GM20431 (cell line): ENCODE measurements around the gene EFNA1.
"Not testable (repeated sequence)": the region's sequence is repeated elsewhere in the genome, so short reads cannot be mapped to it uniquely, and the experiment has no call there.

Experiments used
- in situ Hi-C: fragments of 300-500 bp; cut with MseI, MboI; formaldehyde crosslinking; loops from one replicate; pipeline ENCODE4 v1.15.0; 2020; ENCODE audit warnings: low sequenced_read_pairs; ENCODE audit not compliant: unreplicated experiment

EFNA1 gene

DNA sequence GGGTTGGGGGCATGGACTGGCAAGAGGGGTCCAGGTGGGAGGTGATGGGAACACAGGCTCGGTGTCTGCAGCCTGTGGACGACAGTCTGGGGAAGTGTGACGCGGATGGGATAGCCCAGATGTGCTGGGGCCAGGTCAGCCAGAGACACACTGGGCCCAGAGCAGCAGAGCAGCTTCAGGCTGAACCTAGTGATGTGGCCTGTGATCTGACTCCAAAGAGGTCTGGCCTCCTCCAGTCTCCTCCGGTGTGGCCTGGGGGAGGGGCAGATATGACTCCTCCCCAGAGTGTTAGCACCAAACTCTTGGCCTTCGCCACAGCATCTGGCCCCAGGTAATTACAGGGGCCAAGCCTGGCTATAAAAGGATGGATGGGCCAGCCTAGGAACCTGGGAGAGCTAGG, 35.5 kb upstream of the EFNA1 start:
- in situ Hi-C loops: no loop called here

DNA sequence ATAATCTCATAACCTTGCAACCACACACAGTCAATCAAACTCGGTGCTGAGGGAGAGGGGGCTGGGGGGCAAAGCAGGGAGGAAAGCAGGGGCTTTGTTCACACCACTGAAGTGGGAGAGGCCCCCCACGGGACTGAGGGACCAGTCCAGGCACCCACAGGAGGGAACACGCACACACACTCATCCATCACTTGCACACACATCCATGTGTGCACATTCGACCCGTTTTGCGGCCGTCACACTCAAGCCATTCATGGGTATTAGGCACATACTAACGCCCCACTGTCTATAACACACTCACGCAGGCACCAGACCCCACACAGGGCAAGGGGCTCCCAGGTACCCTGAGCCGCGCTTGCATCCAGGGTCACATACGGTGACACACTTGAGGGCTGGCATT, 35.0 kb upstream of the EFNA1 start:
- in situ Hi-C loops: no loop called here

DNA sequence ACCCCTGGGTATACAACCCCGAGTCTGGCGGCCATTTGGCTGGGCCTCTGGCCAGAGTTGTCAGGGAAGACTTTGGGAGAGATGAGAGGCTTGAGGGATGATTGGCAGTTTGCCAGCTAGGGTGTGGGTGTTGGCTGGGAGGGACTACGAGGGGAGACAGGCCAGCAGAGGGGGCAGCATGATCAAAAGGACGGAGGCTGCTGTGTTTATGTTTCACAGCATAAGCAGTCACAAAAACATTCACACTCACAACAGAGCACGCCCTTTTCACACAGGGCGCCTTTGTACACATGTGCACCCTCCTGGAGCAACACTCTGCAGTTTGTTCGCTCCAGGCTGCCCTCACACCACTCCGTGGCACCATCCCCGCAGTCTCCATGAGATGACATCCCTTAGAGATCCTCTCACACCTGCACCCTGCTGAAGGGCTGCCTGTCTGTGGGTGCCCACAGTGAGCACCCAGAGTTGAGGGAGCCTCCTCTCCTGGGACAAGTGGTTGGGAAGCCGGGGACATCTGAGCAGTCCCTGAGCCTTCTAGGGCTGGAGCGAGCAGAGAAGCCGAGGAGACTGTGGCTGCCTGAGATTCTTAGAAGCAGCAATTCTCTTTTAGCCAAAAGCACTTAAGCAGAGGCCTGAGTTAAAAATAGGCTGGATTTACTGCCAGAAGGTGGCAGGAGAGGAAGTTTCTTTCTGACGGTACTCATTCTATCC, 33.6 kb upstream of the EFNA1 start:
- in situ Hi-C loops: no loop called here

GRCh38 chr1:155094622-155094948, 33.1 kb upstream of the EFNA1 start:
- in situ Hi-C loops: no loop called here

- in situ Hi-C loops: loop anchor here (5.0 kb wide), 1 partner anchor 63 kb away; no protein-coding TSS in a partner anchor
These were observed 28.3 kb upstream of the EFNA1 start for GRCh38 chr1:155099331-155099730.

GRCh38 chr1:155103325-155103724, 24.4 kb upstream of the EFNA1 start:
- in situ Hi-C loops: no loop called here

DNA sequence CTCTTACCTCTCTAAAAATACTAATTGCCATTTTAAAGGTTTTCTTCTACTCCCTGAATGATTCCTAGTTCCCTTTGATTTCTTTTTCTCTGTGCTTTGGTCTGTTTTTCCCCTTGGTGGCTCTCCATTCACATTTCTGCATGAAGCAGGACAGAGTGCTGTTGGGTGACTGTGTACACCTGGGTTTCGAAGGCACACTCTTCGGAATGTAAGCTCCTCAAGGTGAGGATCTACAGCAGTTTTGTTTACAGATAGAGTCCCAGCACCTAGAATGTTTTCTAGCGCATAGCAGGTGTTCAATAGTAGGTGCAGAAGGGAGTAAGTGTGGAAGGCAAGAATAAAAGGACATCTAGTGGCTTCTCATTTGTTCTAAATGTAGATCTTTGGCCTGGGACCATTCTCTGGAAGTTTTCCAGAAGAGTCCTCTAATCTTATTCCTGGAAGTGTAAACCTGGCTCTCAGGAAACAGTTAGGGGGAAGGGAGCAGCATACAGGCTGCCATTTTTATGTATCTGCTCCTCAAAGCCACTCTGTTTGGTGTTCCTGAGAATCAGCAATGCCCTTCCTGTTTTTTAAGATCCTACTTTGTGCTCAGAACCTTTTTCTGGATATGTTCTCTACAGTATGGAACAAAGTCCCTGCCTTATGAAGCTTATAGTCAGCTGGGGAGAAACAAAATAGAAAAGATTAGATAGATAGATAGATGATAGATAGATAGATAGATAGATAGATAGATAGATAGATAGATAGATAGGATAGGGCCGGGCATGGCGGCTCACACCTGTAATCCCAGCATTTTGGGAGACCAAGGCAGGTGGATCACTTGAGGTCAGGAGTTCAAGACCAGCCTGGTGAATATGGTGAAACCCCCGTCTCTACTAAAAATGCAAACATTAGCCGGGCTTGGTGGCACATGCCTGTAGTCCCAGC, 22.8 kb upstream of the EFNA1 start:
- in situ Hi-C loops: no loop called here

GRCh38 chr1:155105604-155106011, 22.1 kb upstream of the EFNA1 start:
- in situ Hi-C loops: no loop called here

DNA sequence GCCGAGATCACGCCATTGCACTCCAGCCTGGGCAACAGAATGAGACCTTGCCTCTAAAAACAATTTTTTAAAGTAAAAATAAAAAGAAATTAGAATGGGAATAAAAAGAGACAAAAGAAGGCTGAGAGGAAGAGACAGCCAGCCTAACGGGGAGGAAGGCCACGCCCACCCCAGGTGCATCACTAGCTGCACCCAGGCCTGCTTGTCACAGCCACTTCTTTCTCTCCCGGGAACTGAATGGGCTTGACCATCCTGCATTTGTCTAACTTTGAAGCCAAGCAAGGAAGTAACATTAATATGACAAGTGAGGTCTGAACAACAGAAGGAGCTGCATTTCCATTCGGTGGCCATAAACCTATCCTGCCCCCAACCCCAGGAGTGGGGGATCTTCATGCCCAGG, 20.8 kb upstream of the EFNA1 start:
- in situ Hi-C loops: no loop called here

DNA sequence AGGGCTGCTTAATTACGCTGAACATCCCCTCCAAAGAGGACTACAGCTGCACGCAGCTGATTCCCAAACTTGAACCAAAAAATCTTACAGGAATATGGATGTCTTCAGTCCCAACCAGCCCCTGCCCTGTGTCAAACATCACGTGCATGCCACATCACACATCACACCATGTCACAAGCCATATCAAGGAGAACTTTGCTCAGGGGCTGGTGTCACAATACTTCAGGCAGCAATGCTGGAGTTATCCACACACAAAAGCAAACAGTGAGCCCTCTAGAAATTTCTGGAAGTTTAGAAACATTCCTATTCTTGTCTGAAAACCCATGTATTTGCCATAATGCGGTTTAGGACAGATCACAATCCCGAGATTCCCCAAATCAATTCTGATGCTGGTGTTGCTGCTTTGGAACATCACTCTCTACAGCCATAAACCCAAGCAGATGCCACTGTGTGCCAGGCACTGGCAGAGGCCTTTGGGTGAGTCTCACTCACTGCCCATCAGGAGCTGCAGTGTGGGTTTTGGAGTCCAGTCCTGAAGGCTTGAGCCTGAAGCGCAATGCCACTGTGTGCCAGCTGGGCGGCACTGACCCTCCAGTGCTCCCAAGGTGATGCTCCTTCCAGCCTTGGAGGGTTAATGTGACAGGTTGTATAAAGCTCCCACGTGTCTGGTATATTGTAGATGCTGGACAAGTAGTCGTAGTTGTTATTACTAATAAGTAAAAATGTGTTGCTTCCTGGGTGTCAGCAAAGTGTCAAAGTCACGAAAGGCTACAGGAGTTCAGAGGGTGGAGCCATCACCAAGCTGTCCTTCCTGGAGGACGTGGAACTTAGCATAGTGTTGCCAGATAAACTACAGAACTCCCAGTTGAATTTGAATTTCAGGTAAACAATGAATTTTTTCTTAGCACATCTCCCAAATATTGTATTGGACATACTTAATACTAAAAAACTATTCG, 20.1 kb upstream of the EFNA1 start:
- in situ Hi-C loops: no loop called here

- in situ Hi-C loops: no loop called here
These were observed 19.4 kb upstream of the EFNA1 start for GRCh38 chr1:155108296-155108695.

- in situ Hi-C loops: no loop called here
These were observed 17.3 kb upstream of the EFNA1 start for GRCh38 chr1:155110381-155110780.

GRCh38 chr1:155110826-155111225, 16.9 kb upstream of the EFNA1 start:
- in situ Hi-C loops: no loop called here

GRCh38 chr1:155113450-155113980, 14.2 kb upstream of the EFNA1 start:
- in situ Hi-C loops: no loop called here

- in situ Hi-C loops: no loop called here
These were observed 11.4 kb upstream of the EFNA1 start for GRCh38 chr1:155116113-155116764.

GRCh38 chr1:155117610-155118009, 10.1 kb upstream of the EFNA1 start:
- in situ Hi-C loops: no loop called here

DNA sequence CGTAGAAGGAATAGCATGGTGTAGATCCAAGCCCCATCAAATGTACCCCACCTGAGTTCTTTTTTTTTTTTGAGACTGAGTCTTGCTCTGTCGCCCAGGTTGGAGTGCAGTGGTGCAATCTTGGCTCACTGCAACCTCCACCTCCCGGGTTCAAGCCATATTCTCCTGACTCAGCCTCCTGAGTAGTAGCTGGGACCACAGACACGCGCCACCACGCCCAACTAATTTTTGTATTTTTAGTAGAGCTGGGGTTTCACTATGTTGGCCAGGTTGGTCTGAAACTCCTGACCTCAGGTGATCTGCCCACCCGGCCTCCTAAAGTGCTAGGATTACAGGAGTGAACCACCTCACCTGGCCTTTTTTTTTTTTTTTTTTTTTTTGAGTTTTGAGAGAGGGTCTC, 9.6 kb upstream of the EFNA1 start:
- in situ Hi-C loops: not testable (repeated sequence)

GRCh38 chr1:155120253-155120652, 7.4 kb upstream of the EFNA1 start:
- in situ Hi-C loops: no loop called here

DNA sequence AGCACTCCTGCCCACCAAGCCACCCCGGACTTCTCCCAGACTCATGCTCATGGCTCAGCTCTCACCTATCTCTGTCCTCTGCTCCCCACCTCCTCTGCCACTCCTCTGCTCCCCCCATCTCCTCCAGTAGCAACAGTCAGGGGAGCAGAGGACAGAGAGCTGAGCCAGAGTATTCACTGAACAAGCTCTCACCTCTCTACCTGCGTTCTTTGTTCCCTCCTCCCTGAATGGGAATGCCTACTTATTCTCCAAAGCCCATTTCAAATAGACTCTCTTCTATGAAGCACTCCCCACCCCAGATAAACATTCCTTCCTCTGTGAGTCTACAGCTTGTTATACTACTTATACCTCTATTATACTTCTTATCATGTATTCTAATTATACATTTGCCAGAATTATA, 6.4 kb upstream of the EFNA1 start:
- in situ Hi-C loops: no loop called here

GRCh38 chr1:155122308-155122707, 5.4 kb upstream of the EFNA1 start:
- in situ Hi-C loops: no loop called here
